T-cell (primary cell): ENCODE measurements around the gene DDX24. TPM values are rescaled to one million over a fixed set of nuclear protein-coding genes. Genes with fewer than 3 reads are reported as not detected.

Source experiments
- ATAC-seq, 4 experiments: fragments of 200-7000 bp in 3 of 4; fragments of 150-1000 bp in 1 of 4; cut with Tn5 transposase; replicated peaks in 1 of 4; 1 replicate in 3 of 4; 2 replicates in 1 of 4; pipeline ENCODE4 v1.10.0; 2021; ENCODE audit warnings: moderate library complexity in 3 of 4, mild to moderate bottlenecking in 2 of 4, moderate number of reproducible peaks in 1 of 4
- CTCF ChIA-PET, 2 donors: fragments of 300-600 bp; sonication (Branson Sonifier 250); formaldehyde crosslinking; loops; one replicate each; lab custom pipeline; 2022; ENCODE audit warnings: antibody characterized with exemption in 2 of 2; lab: Charles Lee
- POLR2A ChIA-PET, 2 donors: fragments of 300-600 bp; sonication (Branson Sonifier 250); formaldehyde crosslinking; loops; one replicate each; lab custom pipeline; 2022; ENCODE audit warnings: antibody characterized with exemption in 2 of 2; lab: Charles Lee
- DNase-seq, 35 experiments: peaks; one replicate each; pipeline versions ENCODE4 v3.0.0 to v3.0.0-alpha.2; 2013 to 2023
- H3K27ac ChIP-seq: one replicate; pipeline ENCODE4 v1.5.1; 2013; ENCODE audit warnings: low read length
- H3K27me3 ChIP-seq, 2 experiments: replicated peaks in 1 of 2; 1 replicate in 1 of 2; 2 replicates in 1 of 2; pipeline versions ENCODE4 v1.6.1 to v1.7.0; 2013; ENCODE audit warnings: low read length in 1 of 2, mixed read lengths in 1 of 2; ENCODE audit not compliant: control insufficient read depth in 2 of 2, insufficient read depth in 2 of 2; ENCODE audit errors: extremely low read depth in 1 of 2
- H3K36me3 ChIP-seq, 2 donors: 1 replicate in 1 of 2; 2 replicates in 1 of 2; pipeline versions ENCODE4 v1.6.1 to v1.7.0; 2013; ENCODE audit warnings: low read length in 1 of 2; ENCODE audit not compliant: control insufficient read depth in 2 of 2, insufficient read depth in 1 of 2; ENCODE audit errors: extremely low read depth in 1 of 2
- H3K4me1 ChIP-seq, 2 experiments: 1 replicate in 1 of 2; 2 replicates in 1 of 2; pipeline versions ENCODE4 v1.6.1 to v1.7.0; 2013; ENCODE audit warnings: low read length in 2 of 2, mixed read lengths in 1 of 2; ENCODE audit not compliant: insufficient read depth in 2 of 2, control insufficient read depth in 1 of 2; ENCODE audit errors: extremely low read depth in 1 of 2
- H3K4me3 ChIP-seq, 2 donors: 1 replicate in 1 of 2; 2 replicates in 1 of 2; pipeline versions ENCODE4 v1.5.1 to v1.7.0; 2013; ENCODE audit warnings: mild to moderate bottlenecking in 2 of 2, low read length in 1 of 2, moderate library complexity in 1 of 2; ENCODE audit not compliant: control insufficient read depth in 1 of 2; ENCODE audit errors: extremely low read depth in 1 of 2
- H3K9me3 ChIP-seq: 2 replicates; pipeline ENCODE4 v1.7.0; 2013
- H3K27ac Mint-ChIP-seq, 2 donors: one replicate each; pipeline ENCODE4 v1.8.0; 2020 to 2021; ENCODE audit warnings: mild to moderate bottlenecking in 2 of 2, mixed read lengths in 2 of 2
- H3K27me3 Mint-ChIP-seq, 2 donors: one replicate each; pipeline ENCODE4 v1.8.0; 2021 to 2022; ENCODE audit warnings: mixed read lengths in 2 of 2
- H3K36me3 Mint-ChIP-seq: one replicate; pipeline ENCODE4 v1.8.0; 2021; ENCODE audit warnings: mixed read lengths
- H3K4me1 Mint-ChIP-seq, 3 donors: one replicate each; pipeline ENCODE4 v1.8.0; 2020 to 2022; ENCODE audit warnings: mixed read lengths in 3 of 3, mild to moderate bottlenecking in 1 of 3
- H3K4me3 Mint-ChIP-seq, 3 donors: one replicate each; pipeline ENCODE4 v1.8.0; 2020 to 2022; ENCODE audit warnings: mild to moderate bottlenecking in 3 of 3, mixed read lengths in 3 of 3, moderate library complexity in 3 of 3
- H3K9me3 Mint-ChIP-seq, 3 donors: one replicate each; pipeline ENCODE4 v1.8.0; 2020 to 2022; ENCODE audit warnings: mixed read lengths in 3 of 3
- WGBS: methylation state at CpG from one replicate; pipeline ENCODE4 v1.1.5; 2013; ENCODE audit warnings: missing lambda C conversion rate; ENCODE audit not compliant: insufficient coverage; 5-methylcytosine and 5-hydroxymethylcytosine counted together
- total RNA-seq, 35 experiments: library from RNA in 6 of 35; stranded (reverse) in 6 of 35; fragments of 120-200 nt in 1 of 35; gene quantifications; one replicate each; pipeline versions ENCODE4 v1.2.1 to v1.2.4 and lab custom pipeline; 2013 to 2026

Gene DDX24
- total RNA-seq, 5 donors from 2014 or later (not counting 1 experiment from before 2014, with no cell fraction given): 258 to 448 (median 265) TPM

DNA sequence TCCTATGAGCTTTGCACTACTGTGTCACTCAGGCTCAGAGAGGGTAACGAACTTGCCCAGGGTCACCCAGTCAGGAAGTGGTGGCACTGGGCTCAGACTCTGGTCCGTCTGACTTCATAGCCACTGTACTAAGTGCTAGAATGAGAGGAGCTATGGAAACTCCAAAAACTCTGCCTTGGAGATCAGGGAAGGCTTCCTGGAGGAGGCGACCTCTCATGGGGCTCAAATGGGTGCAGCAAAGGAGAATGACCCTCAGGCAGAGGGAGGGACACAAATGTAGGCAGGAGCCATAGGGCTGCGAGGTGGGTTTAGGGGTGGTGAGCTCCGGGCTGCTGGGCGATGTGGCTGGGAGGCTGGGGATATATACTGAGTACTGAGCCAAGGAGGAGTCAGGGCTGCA, 80.7 kb downstream of the DDX24 start:
- Histone ChIP-seq H3K27ac (no peak overlapping the region), H3K9me3 (no peaks in the 10 kb centered on the region), H3K4me3 (no peak overlapping the region), H3K4me1 (peaks cover 0 to 12% of the 10 kb centered on the region in 2 experiments), H3K36me3 (no peaks in the 10 kb centered on the region), H3K27me3 (peaks cover 0 to 48% of the 10 kb centered on the region in 2 experiments)
- Mint-ChIP-seq H3K9me3 (no peaks in the 10 kb centered on the region), H3K4me3 (no peak overlapping the region), H3K4me1 (peaks cover 7 to 12% (median 9%) of the 10 kb centered on the region in 3 donors), H3K36me3 (no peaks in the 10 kb centered on the region), H3K27ac (no peak overlapping the region), H3K27me3 (peaks cover 7 to 12% of the 10 kb centered on the region in 2 donors)
- 85% methylated on average over 6 of the region's 6 CpGs for WGBS
- CTCF ChIA-PET: interaction anchor here (0.7 to 3.7 kb wide), 6 partner anchors 19 to 61 kb away, joined by 3 to 32 read pairs (median 4); no protein-coding TSS in a partner anchor
- ATAC-seq: no peak
- POLR2A ChIA-PET: interaction anchor here in 1 of 2 donors (0.7 kb wide), 1 partner anchor 13 kb away, joined by 5 read pairs; no protein-coding TSS in a partner anchor
- DNase-seq: no peak

DNA sequence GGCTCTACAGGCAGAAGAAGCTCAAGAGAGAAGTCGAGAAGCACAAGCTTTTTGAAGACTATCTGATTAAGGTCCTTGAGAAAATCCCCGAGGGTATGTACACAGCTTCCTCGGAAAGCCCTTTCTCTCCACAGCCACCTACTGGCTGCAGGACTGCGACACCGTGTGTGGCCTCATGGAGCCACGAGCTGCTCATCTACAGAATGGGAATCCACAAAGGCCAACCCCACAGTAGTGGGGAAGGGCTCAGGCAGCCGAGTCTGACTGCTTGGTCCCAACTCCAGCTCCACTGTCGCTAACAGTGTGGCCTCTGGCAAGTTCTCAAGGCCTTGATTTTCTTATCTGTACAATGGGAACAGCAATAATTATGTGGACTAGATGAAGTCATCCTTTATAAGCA, 81.4 kb downstream of the DDX24 start:
- H3K27me3 ChIP-seq: peaks cover 0 to 49% of the 10 kb centered on the region in 2 experiments
- no peak for DNase-seq
- Mint-ChIP-seq H3K9me3 (no peaks in the 10 kb centered on the region), H3K4me1 (peaks cover 7 to 12% (median 9%) of the 10 kb centered on the region in 3 donors), H3K4me3 (no peak overlapping the region), H3K27ac (no peak overlapping the region), H3K27me3 (peaks cover 7 to 12% of the 10 kb centered on the region in 2 donors), H3K36me3 (no peaks in the 10 kb centered on the region)
- no peaks in the 10 kb centered on the region for H3K9me3 ChIP-seq
- 73% methylated on average over 7 of the region's 8 CpGs for WGBS
- H3K4me1 ChIP-seq: peaks cover 0 to 12% of the 10 kb centered on the region in 2 experiments
- H3K27ac ChIP-seq: no peak overlapping the region
- POLR2A ChIA-PET: interaction anchor here in 1 of 2 donors (0.7 kb wide), 1 partner anchor 14 kb away, joined by 5 read pairs; no protein-coding TSS in a partner anchor
- CTCF ChIA-PET: interaction anchor here (0.7 to 3.7 kb wide), 6 partner anchors 20 to 60 kb away, joined by 3 to 32 read pairs (median 4); no protein-coding TSS in a partner anchor
- no peaks in the 10 kb centered on the region for H3K36me3 ChIP-seq
- no peak for ATAC-seq
- H3K4me3 ChIP-seq: no peak overlapping the region

DNA sequence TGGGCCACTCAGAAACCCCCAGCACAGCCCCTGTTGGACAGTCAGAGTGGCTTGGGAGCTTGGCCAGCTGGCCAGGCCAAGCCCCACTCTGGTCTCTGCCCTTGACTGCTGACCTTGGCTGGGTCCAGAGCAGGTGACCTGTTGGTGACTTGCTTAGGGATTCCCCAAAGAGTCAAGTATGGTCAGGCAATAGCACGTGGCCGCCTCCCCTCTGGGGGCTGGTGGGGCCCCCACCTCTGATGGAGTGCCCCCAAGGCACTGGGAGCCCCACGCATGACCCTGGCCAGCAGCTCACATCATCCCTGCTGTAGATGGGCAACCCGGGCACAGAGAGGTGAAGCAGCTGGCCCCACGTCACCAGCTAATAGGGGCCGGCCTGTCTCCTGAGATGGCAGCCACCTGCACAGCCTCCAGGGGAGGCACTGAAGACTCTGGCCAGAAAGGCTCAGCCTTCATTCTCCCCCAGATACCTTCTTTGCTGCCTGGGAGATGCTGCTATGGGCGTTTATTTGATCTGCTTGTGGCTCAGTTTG, 82.1 kb downstream of the DDX24 start:
- POLR2A ChIA-PET: no interaction called here
- no peak overlapping the region for H3K27ac Mint-ChIP-seq
- no peaks in the 10 kb centered on the region for H3K9me3 Mint-ChIP-seq
- Histone ChIP-seq H3K4me3 (no peak overlapping the region), H3K27me3 (peaks cover 0 to 49% of the 10 kb centered on the region in 2 experiments), H3K4me1 (peaks cover 0 to 12% of the 10 kb centered on the region in 2 experiments), H3K9me3 (no peaks in the 10 kb centered on the region), H3K27ac (no peak overlapping the region), H3K36me3 (no peaks in the 10 kb centered on the region)
- H3K27me3 Mint-ChIP-seq: peaks cover 7 to 12% of the 10 kb centered on the region in 2 donors
- WGBS: 96% methylated on average over 7 of the region's 7 CpGs
- DNase-seq (no peak), ATAC-seq (no peak)
- H3K4me3 Mint-ChIP-seq: no peak overlapping the region
- H3K4me1 Mint-ChIP-seq: peaks cover 7 to 12% (median 9%) of the 10 kb centered on the region in 3 donors
- CTCF ChIA-PET: interaction anchor here (0.7 to 3.7 kb wide), 4 partner anchors 21 to 60 kb away, joined by 3 to 32 read pairs (median 16); no protein-coding TSS in a partner anchor
- no peaks in the 10 kb centered on the region for H3K36me3 Mint-ChIP-seq

Other genes with a start within 250 kb of the DDX24 start
- not detected for gene FAM181A, start 153.9 kb downstream of the DDX24 start, total RNA-seq
- gene ASB2, start 104.6 kb downstream of the DDX24 start, total RNA-seq: 1 to 10 TPM; 2.7 to 5.4 (median 3.3) TPM
- not detected for gene CCDC197, start 83.9 kb downstream of the DDX24 start, total RNA-seq
- gene OTUB2, start 54.9 kb downstream of the DDX24 start, total RNA-seq: under 1 TPM; 0.09 to 0.57 (median 0.28) TPM
- 10 to 100 TPM in 3 of 5 donors, 1 to 10 TPM in 2; 7.1 to 10.4 (median 10.0) TPM for gene IFI27L1, start 108 bp upstream of the DDX24 start, total RNA-seq
- gene IFI27, start 29.5 kb upstream of the DDX24 start, total RNA-seq: 1 to 10 TPM; 1.6 to 6.1 (median 1.8) TPM
- 10 to 100 TPM; 18.2 to 37.4 (median 27.7) TPM for gene IFI27L2, start 48.4 kb upstream of the DDX24 start, total RNA-seq
- gene PPP4R4, start 93.1 kb upstream of the DDX24 start, total RNA-seq: 1 to 10 TPM in 3 of 5 donors, under 1 TPM in 2; 0.41 to 2.5 (median 1.3) TPM
- under 1 TPM in 1 of 5 donors, not detected in 4; 0.15 TPM for gene SERPINA10, start 212.1 kb upstream of the DDX24 start, total RNA-seq
- not detected for gene SERPINA6, start 242.1 kb upstream of the DDX24 start, total RNA-seq